Measurements from ENCODE around the gene IGSF21.

DNA sequence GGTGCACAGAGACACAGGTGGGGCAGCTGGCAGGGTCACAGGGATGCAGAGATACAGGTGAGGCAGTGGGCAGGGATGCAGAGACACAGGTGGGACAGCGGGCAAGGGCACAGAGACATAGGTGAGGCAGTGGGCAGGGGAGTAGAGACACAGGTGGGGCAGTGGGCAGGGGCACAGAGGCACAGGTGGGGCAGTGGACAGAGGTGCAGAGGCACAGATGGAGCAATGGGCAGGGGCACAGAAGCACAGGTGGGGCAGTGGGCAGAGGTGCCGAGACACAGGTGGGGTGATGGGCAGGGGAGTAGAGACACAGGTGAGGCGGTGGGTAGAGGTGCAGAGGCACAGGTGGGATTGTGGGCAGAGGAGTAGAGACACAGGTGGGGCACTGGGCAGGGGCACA is 255.8 kb downstream of the IGSF21 start:
- TF ChIP-seq POLR2A (IDR thresholded peaks at IDR 0.05), result no peak
- TF ChIP-seq, protein P1, sequence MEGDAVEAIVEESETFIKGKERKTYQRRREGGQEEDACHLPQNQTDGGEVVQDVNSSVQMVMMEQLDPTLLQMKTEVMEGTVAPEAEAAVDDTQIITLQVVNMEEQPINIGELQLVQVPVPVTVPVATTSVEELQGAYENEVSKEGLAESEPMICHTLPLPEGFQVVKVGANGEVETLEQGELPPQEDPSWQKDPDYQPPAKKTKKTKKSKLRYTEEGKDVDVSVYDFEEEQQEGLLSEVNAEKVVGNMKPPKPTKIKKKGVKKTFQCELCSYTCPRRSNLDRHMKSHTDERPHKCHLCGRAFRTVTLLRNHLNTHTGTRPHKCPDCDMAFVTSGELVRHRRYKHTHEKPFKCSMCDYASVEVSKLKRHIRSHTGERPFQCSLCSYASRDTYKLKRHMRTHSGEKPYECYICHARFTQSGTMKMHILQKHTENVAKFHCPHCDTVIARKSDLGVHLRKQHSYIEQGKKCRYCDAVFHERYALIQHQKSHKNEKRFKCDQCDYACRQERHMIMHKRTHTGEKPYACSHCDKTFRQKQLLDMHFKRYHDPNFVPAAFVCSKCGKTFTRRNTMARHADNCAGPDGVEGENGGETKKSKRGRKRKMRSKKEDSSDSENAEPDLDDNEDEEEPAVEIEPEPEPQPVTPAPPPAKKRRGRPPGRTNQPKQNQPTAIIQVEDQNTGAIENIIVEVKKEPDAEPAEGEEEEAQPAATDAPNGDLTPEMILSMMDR (IDR thresholded peaks at IDR 0.05), result no peak

All from vagina (tissue), 2 donors.